Heart left ventricle (tissue), 13 donors: Measurements from ENCODE around the gene IGF2.

Experiments used
- CTCF ChIP-seq, 12 donors: fragments of 200-600 bp; sonication (generic) in 4 of 12; IDR thresholded peaks; one replicate each; pipeline versions ENCODE4 v1.5.0 to v1.8.0; 2018 to 2022; ENCODE audit warnings: antibody characterized with exemption in 12 of 12, mild to moderate bottlenecking in 5 of 12
- POLR2A ChIP-seq, 2 donors: fragments of 450-650 bp; IDR thresholded peaks; one replicate each; pipeline ENCODE4 v1.6.1; 2017; ENCODE audit warnings: antibody characterized with exemption in 2 of 2, mild to moderate bottlenecking in 2 of 2, moderate library complexity in 2 of 2
- donor health status: ischemic (EF 13 %, LVEDD 7.1; RV severe dilation, severe dysfunction).
- donor health status: DM: no; HTN: yes; CAD: no.
- donor health status: DM: no; HTN: no; CAD: no.
- donor health status: ischemic (EF 25% LVEDD 6.9; RV normal size, moderate dysfunction).
- donor health status: ischemic (EF 25% LVEDD 5.7; RV mildly dilated, moderate dysfunction).
- donor health status: ischemic (EF 35%, LVEDD 5.7; RV mildly dilated, moderate dysfunction).
- donor health status: nonischemic (EF 11% LVEDD 7.7; RV severe dilation, severe dysfunction).
- donor health status: DM: yes; HTN: yes; CAD: no.
- donor health status: PGD.
- donor health status: ischemic (EF 29% LVEDD 5.4; RV normal size, mild dysfunction).
- donor health status: nonischemic (EF 23%, LVEDD 6.1; RV moderate dilation, normal function).

- TF ChIP-seq CTCF (IDR thresholded peaks at IDR 0.05) = no peak
- TF ChIP-seq POLR2A (IDR thresholded peaks at IDR 0.05) = no peak
These were observed 47.3 kb downstream of the IGF2 start for GRCh38 chr11:2091786-2092463.
